WTC11 (cell line): ENCODE measurements around the gene NDC1. TPM values are rescaled to one million over a fixed set of nuclear protein-coding genes. Genes with fewer than 3 reads are reported as not detected.

ENCODE experiments used
- ATAC-seq: fragments of 200-7000 bp; cut with Tn5 transposase; 2 replicates; pipeline ENCODE4 v1.10.0; 2021; ENCODE audit warnings: mild to moderate bottlenecking, moderate library complexity
- CTCF ChIA-PET: fragments of 300-600 bp; sonication (Branson Sonifier 250); formaldehyde crosslinking; loops from one replicate; lab custom pipeline; 2021; ENCODE audit warnings: antibody characterized with exemption; lab: Charles Lee
- POLR2A ChIA-PET: fragments of 350-600 bp; sonication (Branson Sonifier 250); formaldehyde crosslinking; loops from one replicate; lab custom pipeline; 2021; ENCODE audit warnings: antibody characterized with exemption; lab: Charles Lee
- DNase-seq: peaks from one replicate; pipeline ENCODE4 v3.0.0; 2021; ENCODE audit warnings: low spot score
- H3K27ac Mint-ChIP-seq: 2 replicates; pipeline ENCODE4 v1.8.0; 2021; ENCODE audit warnings: mixed read lengths
- H3K27me3 Mint-ChIP-seq: 2 replicates; pipeline ENCODE4 v1.8.0; 2021; ENCODE audit warnings: low read depth, mild to moderate bottlenecking, moderate library complexity, mixed read lengths
- H3K36me3 Mint-ChIP-seq: 2 replicates; pipeline ENCODE4 v1.8.0; 2021; ENCODE audit warnings: mixed read lengths
- H3K4me1 Mint-ChIP-seq: 2 replicates; pipeline ENCODE4 v1.8.0; 2022; ENCODE audit warnings: mixed read lengths
- H3K4me3 Mint-ChIP-seq: 2 replicates; pipeline ENCODE4 v1.8.0; 2021; ENCODE audit warnings: mild to moderate bottlenecking, moderate library complexity, mixed read lengths
- H3K9me3 Mint-ChIP-seq: 2 replicates; pipeline ENCODE4 v1.8.0; 2021; ENCODE audit warnings: mixed read lengths
- ESRRA ChIP-seq: sonication (generic); formaldehyde crosslinking; IDR thresholded peaks from 2 replicates; pipeline ENCODE4 v1.8.1; 2022; ENCODE audit warnings: mild to moderate bottlenecking, missing genetic modification reagents, borderline replicate concordance
- HMGA2 ChIP-seq: fragments of 250-450 bp; sonication (Bioruptor Pico); IDR thresholded peaks from 2 replicates; pipeline ENCODE4 v1.4.0; 2021; ENCODE audit warnings: mild to moderate bottlenecking, moderate library complexity
- JUN ChIP-seq: sonication (generic); formaldehyde crosslinking; IDR thresholded peaks from 2 replicates; pipeline ENCODE4 v1.8.0; 2023; ENCODE audit warnings: mild to moderate bottlenecking, missing genetic modification reagents
- MYBL2 ChIP-seq: sonication (generic); formaldehyde crosslinking; IDR thresholded peaks from 2 replicates; pipeline ENCODE4 v1.8.1; 2023; ENCODE audit warnings: mild to moderate bottlenecking, moderate library complexity, missing genetic modification reagents
- NFYB ChIP-seq: sonication (generic); formaldehyde crosslinking; conservative IDR thresholded peaks from 2 replicates; pipeline ENCODE4 v1.8.0; 2022; ENCODE audit warnings: low read depth, missing genetic modification reagents
- NR1H2 ChIP-seq: sonication (generic); formaldehyde crosslinking; IDR thresholded peaks from 2 replicates; pipeline ENCODE4 v1.9.0; 2021; ENCODE audit warnings: mild to moderate bottlenecking, moderate library complexity, missing genetic modification reagents
- NR2C2 ChIP-seq: sonication (generic); formaldehyde crosslinking; IDR thresholded peaks from 2 replicates; pipeline ENCODE4 v1.8.0; 2022; ENCODE audit warnings: mild to moderate bottlenecking, missing genetic modification reagents
- TP53 ChIP-seq: sonication (generic); formaldehyde crosslinking; IDR thresholded peaks from 2 replicates; pipeline ENCODE4 v1.8.1; 2023; ENCODE audit warnings: mild to moderate bottlenecking, missing genetic modification reagents
- ZNF396 ChIP-seq: fragments of 250-450 bp; sonication (Bioruptor Pico); IDR thresholded peaks from 2 replicates; pipeline ENCODE4 v1.8.0; 2021; ENCODE audit warnings: mild to moderate bottlenecking, moderate library complexity, borderline replicate concordance
- ZNF423 ChIP-seq: fragments of 250-450 bp; sonication (Bioruptor Pico); IDR thresholded peaks from 2 replicates; pipeline ENCODE4 v2.1.2; 2022; ENCODE audit warnings: mild to moderate bottlenecking, moderate library complexity
- total RNA-seq: library from RNA; stranded (reverse); gene quantifications from 3 replicates; pipeline ENCODE4 v1.2.3, GENCODE V29; 2021
- TF ChIP-seq, protein P1 (sequence below): sonication (generic); formaldehyde crosslinking; IDR thresholded peaks from 2 replicates; pipeline ENCODE4 v1.8.1; 2023; ENCODE audit warnings: mild to moderate bottlenecking, missing genetic modification reagents, moderate library complexity
- TF ChIP-seq, protein P2 (sequence below): fragments of 250-450 bp; sonication (Bioruptor Pico); IDR thresholded peaks from 2 replicates; pipeline ENCODE4 v1.9.0; 2021; ENCODE audit warnings: moderate library complexity, mild to moderate bottlenecking, inconsistent platforms, borderline replicate concordance
- TF ChIP-seq, protein P3 (sequence below): fragments of 250-450 bp; sonication (Bioruptor Pico); IDR thresholded peaks from 2 replicates; pipeline ENCODE4 v1.9.0; 2021; ENCODE audit warnings: mild to moderate bottlenecking
- TF ChIP-seq, protein P4 (sequence below): sonication (generic); formaldehyde crosslinking; IDR thresholded peaks from 2 replicates; pipeline ENCODE4 v1.8.1; 2023; ENCODE audit warnings: mild to moderate bottlenecking, missing genetic modification reagents, borderline replicate concordance
- TF ChIP-seq, protein P5 (sequence below): fragments of 250-450 bp; sonication (Bioruptor Pico); IDR thresholded peaks from 2 replicates; pipeline ENCODE4 v1.9.0; 2021; ENCODE audit warnings: mild to moderate bottlenecking, borderline replicate concordance
- TF ChIP-seq, protein P6 (sequence below): sonication (generic); formaldehyde crosslinking; IDR thresholded peaks from 2 replicates; pipeline ENCODE4 v1.8.1; 2023; ENCODE audit warnings: mild to moderate bottlenecking, missing genetic modification reagents, moderate library complexity
- TF ChIP-seq, protein P7 (sequence below): fragments of 250-450 bp; sonication (Bioruptor Pico); conservative IDR thresholded peaks from 2 replicates; pipeline ENCODE4 v1.9.0; 2021; ENCODE audit warnings: mild to moderate bottlenecking
- TF ChIP-seq, protein P8 (sequence below): sonication (generic); formaldehyde crosslinking; IDR thresholded peaks from 2 replicates; pipeline ENCODE4 v1.8.0; 2022; ENCODE audit warnings: mild to moderate bottlenecking, missing genetic modification reagents

NDC1 gene
- total RNA-seq, 1 experiment from 2014 or later = 52.4 TPM

DNA sequence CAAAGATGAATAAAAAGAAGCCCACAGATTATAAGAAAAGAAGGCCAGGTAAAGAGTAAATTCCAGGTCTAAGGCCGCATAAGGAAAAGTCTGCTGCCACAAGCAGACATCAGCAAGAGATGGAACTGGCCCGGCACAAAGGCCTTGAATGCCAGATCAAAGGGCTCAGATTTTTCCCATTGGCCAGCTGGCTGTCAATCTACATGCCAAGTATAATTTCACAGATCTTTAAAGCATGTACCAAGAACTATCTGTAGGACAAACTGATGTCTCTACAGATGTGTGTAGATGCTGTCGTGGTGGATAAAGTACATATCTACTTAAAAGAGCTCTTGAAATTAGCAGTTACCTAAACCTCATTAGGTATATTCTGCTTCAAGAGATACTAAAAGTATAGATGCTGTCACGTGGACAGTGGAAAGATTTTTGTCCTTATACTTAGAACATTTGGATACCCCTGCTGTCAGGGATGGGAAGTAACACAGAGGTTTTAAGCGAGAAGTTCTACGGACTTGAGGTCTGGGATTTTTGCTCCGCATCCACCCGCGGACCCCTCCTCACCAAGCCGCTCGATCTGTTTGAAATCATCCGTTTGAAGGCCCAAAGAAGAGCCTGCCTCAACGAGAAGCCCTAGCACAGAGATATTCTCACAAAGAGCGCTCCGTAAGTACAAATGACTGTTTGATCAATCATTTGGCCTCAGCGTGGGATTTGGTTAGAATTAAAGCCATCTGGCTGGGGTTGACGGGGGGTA is 109.2 kb downstream of the NDC1 start:
- ATAC-seq (no peak), DNase-seq (no peak)
- CTCF ChIA-PET = interaction anchor here (0.6 to 2.1 kb wide), 2 partner anchors 13 to 243 kb away, joined by 3 to 5 read pairs; no protein-coding TSS in a partner anchor
- no peak overlapping the region for H3K4me3 Mint-ChIP-seq
- H3K36me3 Mint-ChIP-seq = no peaks in the 10 kb centered on the region
- H3K27ac Mint-ChIP-seq = no peak overlapping the region
- TF ChIP-seq NR2C2 (CRISPR knock-in tag) (no peak), MYBL2 (no peak), HMGA2 (CRISPR knock-in tag) (no peak), JUN (CRISPR knock-in tag) (no peak), TP53 (CRISPR knock-in tag) (no peak), ZNF423 (CRISPR knock-in tag) (no peak), NR1H2 (no peak), ESRRA (no peak), NFYB (CRISPR knock-in tag) (no peak), ZNF396 (CRISPR knock-in tag) (no peak)
- TF ChIP-seq, protein P1, sequence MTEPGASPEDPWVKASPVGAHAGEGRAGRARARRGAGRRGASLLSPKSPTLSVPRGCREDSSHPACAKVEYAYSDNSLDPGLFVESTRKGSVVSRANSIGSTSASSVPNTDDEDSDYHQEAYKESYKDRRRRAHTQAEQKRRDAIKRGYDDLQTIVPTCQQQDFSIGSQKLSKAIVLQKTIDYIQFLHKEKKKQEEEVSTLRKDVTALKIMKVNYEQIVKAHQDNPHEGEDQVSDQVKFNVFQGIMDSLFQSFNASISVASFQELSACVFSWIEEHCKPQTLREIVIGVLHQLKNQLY (CRISPR knock-in tag) = no peak
- TF ChIP-seq, protein P2, sequence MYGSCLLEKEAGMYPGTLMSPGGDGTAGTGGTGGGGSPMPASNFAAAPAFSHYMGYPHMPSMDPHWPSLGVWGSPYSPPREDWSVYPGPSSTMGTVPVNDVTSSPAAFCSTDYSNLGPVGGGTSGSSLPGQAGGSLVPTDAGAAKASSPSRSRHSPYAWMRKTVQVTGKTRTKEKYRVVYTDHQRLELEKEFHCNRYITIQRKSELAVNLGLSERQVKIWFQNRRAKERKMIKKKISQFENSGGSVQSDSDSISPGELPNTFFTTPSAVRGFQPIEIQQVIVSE (CRISPR knock-in tag) = no peak
- TF ChIP-seq, protein P3, sequence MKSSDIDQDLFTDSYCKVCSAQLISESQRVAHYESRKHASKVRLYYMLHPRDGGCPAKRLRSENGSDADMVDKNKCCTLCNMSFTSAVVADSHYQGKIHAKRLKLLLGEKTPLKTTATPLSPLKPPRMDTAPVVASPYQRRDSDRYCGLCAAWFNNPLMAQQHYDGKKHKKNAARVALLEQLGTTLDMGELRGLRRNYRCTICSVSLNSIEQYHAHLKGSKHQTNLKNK (CRISPR knock-in tag) = no peak
- TF ChIP-seq, protein P4, sequence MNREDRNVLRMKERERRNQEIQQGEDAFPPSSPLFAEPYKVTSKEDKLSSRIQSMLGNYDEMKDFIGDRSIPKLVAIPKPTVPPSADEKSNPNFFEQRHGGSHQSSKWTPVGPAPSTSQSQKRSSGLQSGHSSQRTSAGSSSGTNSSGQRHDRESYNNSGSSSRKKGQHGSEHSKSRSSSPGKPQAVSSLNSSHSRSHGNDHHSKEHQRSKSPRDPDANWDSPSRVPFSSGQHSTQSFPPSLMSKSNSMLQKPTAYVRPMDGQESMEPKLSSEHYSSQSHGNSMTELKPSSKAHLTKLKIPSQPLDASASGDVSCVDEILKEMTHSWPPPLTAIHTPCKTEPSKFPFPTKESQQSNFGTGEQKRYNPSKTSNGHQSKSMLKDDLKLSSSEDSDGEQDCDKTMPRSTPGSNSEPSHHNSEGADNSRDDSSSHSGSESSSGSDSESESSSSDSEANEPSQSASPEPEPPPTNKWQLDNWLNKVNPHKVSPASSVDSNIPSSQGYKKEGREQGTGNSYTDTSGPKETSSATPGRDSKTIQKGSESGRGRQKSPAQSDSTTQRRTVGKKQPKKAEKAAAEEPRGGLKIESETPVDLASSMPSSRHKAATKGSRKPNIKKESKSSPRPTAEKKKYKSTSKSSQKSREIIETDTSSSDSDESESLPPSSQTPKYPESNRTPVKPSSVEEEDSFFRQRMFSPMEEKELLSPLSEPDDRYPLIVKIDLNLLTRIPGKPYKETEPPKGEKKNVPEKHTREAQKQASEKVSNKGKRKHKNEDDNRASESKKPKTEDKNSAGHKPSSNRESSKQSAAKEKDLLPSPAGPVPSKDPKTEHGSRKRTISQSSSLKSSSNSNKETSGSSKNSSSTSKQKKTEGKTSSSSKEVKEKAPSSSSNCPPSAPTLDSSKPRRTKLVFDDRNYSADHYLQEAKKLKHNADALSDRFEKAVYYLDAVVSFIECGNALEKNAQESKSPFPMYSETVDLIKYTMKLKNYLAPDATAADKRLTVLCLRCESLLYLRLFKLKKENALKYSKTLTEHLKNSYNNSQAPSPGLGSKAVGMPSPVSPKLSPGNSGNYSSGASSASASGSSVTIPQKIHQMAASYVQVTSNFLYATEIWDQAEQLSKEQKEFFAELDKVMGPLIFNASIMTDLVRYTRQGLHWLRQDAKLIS (CRISPR knock-in tag) = no peak
- TF ChIP-seq, protein P5, sequence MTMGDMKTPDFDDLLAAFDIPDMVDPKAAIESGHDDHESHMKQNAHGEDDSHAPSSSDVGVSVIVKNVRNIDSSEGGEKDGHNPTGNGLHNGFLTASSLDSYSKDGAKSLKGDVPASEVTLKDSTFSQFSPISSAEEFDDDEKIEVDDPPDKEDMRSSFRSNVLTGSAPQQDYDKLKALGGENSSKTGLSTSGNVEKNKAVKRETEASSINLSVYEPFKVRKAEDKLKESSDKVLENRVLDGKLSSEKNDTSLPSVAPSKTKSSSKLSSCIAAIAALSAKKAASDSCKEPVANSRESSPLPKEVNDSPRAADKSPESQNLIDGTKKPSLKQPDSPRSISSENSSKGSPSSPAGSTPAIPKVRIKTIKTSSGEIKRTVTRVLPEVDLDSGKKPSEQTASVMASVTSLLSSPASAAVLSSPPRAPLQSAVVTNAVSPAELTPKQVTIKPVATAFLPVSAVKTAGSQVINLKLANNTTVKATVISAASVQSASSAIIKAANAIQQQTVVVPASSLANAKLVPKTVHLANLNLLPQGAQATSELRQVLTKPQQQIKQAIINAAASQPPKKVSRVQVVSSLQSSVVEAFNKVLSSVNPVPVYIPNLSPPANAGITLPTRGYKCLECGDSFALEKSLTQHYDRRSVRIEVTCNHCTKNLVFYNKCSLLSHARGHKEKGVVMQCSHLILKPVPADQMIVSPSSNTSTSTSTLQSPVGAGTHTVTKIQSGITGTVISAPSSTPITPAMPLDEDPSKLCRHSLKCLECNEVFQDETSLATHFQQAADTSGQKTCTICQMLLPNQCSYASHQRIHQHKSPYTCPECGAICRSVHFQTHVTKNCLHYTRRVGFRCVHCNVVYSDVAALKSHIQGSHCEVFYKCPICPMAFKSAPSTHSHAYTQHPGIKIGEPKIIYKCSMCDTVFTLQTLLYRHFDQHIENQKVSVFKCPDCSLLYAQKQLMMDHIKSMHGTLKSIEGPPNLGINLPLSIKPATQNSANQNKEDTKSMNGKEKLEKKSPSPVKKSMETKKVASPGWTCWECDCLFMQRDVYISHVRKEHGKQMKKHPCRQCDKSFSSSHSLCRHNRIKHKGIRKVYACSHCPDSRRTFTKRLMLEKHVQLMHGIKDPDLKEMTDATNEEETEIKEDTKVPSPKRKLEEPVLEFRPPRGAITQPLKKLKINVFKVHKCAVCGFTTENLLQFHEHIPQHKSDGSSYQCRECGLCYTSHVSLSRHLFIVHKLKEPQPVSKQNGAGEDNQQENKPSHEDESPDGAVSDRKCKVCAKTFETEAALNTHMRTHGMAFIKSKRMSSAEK (CRISPR knock-in tag) = no peak
- TF ChIP-seq, protein P6, sequence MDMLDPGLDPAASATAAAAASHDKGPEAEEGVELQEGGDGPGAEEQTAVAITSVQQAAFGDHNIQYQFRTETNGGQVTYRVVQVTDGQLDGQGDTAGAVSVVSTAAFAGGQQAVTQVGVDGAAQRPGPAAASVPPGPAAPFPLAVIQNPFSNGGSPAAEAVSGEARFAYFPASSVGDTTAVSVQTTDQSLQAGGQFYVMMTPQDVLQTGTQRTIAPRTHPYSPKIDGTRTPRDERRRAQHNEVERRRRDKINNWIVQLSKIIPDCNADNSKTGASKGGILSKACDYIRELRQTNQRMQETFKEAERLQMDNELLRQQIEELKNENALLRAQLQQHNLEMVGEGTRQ = no peak
- TF ChIP-seq, protein P7, sequence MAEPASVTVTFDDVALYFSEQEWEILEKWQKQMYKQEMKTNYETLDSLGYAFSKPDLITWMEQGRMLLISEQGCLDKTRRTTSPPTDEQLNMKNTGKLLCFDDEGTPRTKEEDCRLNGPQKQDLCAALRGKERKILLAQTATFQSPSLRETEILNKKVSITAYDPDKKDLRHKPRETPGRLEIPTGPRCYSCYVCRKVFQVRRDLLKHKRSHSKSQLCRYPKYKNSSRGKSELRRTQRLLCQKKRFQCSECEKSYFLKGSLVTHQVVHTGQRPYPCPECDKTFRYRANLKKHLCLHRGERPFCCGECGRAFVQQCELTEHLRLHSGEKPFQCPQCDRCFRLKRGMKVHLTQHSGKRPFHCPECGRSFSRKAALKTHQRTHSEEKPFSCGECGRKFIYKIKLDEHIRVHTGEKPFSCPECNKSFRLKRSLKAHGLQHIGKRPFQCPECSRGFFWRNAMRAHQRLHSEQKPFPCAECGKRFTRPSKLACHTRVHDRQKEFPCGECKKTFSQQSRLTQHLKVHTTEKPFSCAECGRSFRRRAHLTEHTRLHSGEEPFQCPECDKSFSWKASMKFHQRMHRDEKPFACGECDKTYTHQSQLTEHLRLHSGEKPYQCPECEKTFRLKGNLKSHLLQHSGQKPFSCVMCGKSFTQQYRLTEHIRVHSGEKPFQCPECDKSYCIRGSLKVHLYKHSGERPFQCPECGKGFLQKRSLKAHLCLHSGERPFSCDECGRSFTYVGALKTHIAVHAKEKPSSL (CRISPR knock-in tag) = no peak
- TF ChIP-seq, protein P8, sequence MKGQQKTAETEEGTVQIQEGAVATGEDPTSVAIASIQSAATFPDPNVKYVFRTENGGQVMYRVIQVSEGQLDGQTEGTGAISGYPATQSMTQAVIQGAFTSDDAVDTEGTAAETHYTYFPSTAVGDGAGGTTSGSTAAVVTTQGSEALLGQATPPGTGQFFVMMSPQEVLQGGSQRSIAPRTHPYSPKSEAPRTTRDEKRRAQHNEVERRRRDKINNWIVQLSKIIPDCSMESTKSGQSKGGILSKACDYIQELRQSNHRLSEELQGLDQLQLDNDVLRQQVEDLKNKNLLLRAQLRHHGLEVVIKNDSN (CRISPR knock-in tag) = no peak
- TF ChIP-seq, all 79 proteins: peak for 0
- Mint-ChIP-seq H3K9me3 (no peaks in the 10 kb centered on the region), H3K27me3 (peaks cover 1% of the 10 kb centered on the region), H3K4me1 (peaks cover 6% of the 10 kb centered on the region)
- POLR2A ChIA-PET = no interaction called here
